HG03520 (cell line): ENCODE data around the gene ITSN1.
"Not testable (repeated sequence)": the region's sequence is repeated elsewhere in the genome, so short reads cannot be mapped to it uniquely, and the experiment has no call there.

Experiments
- ATAC-seq: cut with Tn5 transposase; IDR thresholded peaks from one replicate; pipeline ENCODE4 v1.9.1; 2021; ENCODE audit warnings: mild to moderate bottlenecking, moderate library complexity; ENCODE audit not compliant: unreplicated experiment

ITSN1 gene

DNA sequence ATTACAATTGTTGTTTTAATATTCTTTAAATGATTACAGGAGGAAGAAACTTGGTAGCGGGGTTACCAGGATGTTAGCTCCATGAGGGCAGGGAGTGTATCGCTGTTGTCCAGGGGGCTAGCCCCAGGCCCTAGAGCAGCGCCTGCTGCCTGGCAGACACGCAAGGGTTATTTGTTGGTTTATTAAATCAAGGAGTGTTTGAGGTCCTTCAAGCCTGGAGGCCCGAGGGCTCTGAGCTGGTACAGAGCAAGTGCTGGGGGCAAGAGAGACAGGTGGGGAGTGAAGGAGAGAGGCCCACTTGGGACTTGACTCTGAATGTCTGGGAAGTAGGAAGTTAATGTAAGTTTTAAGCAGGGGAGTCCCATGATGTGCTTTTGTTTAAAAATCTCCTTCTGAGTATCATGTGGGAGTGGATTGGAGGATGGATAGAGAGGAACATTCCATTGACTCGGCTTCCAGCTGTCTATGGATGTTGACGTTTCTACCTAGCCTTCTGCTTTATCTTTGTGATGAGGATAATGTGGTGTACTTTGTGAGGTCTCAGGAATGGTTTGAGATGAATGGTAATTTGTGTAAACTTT, 8.7 kb downstream of the ITSN1 start:
- no peak for ATAC-seq

DNA sequence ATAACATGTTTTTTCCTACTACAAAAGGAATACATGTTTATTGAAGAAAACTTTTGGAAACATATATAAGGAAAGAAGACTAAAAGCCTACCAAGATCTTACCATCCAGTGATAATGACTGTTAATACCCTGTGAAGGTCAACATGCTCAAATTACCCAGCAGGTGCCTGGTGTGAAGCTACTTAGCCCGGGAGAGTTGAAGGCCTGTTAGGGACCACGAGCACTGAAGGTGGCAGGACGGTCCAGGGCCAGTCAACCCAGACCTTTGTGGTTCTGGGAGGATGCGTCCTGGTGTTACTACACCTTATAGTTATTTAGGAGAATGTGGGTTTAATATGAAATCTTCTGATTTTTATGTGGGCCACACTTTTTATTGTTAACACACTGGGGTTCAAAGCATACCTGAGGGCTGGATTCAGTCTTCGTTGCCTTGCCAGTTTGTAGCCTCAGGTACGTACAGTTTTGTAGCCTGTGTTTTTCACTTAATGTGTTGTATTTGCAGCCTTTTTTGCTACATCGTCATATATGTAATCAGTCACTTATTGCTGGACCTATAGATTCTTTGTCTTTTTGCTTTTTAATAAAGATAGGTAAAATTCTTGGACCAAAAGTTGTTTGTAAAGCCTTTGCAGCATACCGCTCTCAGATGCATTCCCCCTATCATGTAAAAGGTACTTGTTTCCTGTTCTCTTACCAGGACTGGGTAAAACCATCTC, 9.8 kb downstream of the ITSN1 start:
- ATAC-seq: no peak

DNA sequence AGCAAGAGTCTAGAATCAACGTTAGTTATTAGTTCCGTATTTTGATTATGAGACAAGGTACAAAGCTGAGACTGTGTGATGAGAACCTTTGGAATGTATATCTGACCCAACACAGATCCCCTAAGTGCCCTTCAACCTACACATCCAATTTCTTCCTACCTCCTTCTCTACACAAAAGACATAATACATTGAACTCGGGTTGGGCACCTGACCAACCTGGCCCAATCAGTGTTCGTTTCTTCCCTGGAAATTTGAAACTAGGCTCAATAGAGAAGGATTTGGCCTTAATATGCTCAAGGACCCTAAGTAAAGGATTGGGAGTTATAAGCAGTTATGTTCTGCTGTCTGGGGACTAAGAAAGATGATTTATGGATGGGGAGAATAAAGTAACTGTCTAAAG, 12.1 kb downstream of the ITSN1 start:
- no peak for ATAC-seq

DNA sequence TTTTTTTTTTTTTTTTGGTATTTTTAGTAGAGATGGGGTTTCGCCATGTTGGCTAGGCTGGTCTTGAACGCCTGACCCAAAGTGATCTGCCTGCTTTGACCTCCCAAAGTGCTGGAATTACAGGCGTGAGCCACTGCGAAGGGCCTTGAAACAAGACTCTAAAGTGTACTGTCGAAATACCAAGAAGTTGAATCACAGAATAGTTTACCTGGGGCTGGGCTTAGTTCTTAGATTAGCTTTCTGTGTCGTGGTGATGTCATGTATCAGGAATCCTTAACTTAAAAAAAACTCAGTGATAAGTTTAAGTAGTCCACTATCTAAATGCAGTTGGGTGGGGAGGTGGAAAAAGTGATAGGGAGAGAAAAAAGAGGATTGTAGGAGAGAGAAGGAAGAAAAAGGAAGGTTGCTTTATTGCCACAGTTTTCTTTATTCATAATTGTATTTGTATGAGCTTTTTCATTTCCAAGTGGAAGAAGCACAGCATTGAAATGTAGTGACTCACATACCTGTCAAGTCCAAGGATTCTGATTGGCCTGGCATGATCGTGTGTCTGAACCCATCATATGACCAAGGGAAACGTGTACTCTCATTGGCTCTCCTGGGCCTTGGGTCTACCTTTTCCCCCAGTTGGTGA, 13.4 kb downstream of the ITSN1 start:
- no peak for ATAC-seq

DNA sequence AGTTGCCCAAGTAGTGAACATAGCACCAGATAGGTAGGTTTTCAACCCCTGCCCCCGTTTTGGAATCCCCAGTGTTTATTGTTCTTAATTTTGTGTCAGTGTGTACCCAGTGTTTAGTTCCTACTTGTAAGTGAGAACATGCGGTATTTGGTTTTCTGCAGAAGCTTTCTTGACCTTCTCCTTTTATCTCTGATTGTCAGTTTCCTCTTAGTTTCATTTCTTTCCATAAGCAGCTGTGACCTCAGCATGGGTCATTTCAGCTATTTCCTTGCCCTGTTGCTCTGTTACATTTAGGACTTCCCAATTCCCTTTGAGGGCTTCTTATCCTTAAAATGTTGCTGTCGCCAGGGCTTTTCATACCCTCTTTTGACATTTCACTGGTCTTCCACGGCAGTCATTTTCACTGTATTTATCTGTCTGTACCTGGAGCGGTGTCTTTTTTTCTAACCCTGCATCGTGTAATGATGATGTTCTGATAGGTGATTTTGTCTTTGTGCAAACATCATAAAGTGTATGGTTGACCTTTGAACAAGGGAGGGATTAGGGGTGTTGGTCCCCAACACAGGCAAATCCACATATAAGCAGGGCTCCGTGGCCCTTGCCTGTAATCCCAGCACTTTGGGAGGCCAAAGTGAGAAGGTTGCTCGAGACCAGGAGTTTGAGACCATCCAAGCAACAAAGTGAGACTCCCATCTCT, 15.0 kb downstream of the ITSN1 start:
- ATAC-seq: no peak

DNA sequence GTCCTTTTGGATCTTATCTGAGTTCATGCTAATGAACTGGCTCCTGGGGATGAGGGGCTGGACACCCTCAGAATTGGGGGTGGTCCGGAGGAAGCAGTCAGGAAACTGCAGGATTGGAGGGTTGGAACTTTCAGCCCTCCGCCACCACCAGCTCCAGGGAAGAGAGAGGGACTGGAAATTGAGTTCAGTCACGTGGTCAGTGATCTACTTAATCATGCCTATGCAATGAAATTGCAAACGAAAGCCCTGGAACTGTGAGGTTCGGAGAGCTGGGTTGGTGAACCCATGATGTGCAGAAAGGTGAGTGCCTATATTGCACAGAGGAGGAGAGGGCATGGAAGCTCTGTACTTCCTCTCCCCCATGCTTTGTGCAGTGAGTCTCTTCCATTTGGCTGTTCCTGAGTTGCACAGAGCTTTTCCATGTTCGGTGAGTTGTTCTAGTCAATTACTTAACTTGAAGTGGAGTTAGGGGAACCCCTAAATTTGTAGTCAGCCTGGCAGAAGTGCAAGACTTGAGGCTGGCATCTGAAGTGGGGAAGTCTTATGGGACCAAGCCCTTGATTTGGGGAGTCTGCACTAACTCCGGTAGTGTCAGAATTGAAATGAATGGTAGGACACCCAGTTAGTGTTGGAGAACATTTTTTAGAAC, 16.7 kb downstream of the ITSN1 start:
- ATAC-seq: no peak

DNA sequence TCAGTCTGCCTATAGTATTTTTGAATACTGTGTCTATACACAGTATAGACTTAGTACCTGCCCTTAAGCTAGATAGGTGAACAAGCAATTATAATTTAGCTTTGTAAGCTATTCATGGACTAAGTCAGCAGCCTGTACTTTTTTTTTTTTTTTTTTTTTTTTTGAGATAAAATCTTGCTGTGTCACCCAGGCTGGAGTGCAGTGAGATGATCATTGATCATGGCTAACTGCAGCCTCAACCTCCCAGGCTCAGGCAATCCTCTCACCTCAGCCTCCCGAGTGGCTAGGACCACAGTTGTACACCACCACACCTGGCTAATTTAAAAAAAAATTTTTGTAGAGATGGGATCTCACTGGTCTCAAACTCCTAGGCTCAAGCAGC, 17.3 kb downstream of the ITSN1 start:
- no peak for ATAC-seq

DNA sequence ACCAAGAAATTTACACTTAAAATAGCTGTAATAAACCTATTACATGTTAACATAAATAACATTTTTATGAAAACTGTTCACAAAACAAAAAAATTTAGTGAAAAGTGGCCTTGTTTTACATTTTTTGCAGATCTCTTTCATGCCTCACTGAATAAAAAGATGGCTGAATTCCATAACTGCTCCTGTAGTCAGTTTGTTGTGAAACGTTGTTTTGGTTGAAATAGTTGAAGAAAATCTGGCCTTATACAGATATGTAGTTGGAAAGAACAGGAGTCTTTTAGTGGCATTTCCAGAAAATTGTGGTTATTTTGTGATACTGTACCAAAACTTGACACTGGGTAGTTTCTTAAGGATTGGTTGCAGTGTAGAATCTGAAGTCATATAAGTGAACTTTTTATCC, 18.1 kb downstream of the ITSN1 start:
- ATAC-seq: no peak

DNA sequence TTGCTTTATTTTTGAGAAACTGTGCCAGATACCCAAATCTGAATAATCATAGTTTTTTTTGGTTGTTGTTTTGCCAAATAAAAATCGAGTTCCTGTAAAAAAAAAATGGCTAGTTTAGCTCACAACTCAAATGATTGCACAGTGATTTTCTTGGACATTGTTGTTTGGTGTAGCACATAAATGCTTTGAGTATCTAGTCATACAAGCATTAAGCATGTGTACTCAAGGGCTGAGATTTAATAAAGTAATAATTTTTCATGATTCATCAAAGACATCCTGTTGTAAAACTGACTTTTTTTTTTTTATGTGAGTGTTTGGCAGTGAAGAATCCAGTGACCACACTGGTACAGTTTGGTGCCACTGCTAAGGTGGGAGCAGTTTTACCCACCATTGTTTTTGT, 18.8 kb downstream of the ITSN1 start:
- ATAC-seq: no peak

DNA sequence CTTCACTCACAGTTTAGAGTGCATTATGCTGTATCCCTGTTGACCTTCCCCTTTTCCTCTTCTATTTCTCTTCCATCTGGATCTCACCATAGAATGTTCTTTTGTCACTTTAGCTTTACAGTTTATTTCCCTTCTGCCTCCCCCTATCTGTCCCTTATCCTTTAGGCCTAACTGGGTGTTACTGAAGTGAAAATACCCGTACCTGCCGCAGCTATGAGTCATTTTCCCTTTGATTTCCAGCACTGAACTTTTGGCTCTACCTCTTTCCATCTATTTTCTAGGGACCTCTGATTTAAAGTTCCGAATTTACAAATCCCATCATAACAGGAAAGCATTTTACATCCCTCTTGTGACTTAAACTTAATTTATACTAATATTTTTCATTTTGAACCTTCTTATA, 19.7 kb downstream of the ITSN1 start:
- ATAC-seq: no peak

DNA sequence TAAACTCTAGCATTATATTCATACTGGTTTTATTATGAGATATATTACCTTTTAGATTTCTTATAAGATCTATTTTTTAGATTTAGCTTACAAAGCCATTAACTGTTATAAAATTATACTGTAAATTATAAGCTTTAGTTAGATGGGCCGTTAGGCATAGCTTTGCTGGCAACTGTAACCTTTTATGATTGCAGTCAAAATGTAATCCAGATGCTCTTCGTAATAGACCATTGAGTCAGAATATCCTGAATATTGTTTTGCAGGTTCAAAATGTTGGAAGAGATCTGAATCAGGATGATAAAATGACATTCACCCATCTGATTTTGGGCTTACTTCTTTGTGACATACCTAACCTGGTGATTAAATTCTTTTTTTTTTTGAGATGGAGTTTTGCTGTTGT, 20.9 kb downstream of the ITSN1 start:
- ATAC-seq: no peak

DNA sequence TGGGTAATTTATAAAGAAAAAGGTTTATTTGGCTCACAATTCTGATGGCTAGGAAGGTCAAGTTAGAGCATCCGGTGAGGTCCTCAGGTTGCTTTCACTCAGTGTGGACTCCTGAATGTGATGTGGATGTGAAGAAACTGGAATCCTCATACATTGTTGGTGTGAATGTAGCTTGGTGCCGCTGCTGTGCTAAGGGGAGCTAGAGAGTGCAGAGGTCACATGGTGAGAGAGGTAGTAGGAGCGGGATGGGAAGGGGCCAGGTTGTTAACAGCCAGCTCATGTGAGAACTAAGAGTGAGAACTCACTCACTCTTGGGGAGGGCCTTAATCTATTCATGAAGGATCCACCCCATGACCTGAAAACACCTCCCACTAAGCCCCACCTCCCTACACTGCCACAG, 21.8 kb downstream of the ITSN1 start:
- ATAC-seq: no peak

DNA sequence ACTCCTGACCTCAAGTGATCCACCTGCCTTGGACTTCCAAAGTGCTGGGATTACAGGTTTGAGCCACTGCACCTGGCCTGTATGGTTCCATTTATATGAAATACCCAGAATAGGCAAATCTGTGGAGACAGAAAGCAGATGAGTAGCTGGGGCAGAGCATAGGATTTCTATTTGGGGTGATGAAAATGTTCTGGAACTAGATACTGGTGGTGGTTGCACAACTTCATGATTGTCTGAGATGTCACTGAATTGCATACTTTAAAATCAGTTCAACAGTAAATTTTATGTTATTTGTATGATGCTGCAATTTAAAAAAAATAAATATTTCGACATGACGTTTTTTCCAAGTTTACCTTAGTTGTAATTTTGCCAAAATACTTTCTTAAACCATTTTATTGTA, 23.9 kb downstream of the ITSN1 start:
- ATAC-seq: no peak

DNA sequence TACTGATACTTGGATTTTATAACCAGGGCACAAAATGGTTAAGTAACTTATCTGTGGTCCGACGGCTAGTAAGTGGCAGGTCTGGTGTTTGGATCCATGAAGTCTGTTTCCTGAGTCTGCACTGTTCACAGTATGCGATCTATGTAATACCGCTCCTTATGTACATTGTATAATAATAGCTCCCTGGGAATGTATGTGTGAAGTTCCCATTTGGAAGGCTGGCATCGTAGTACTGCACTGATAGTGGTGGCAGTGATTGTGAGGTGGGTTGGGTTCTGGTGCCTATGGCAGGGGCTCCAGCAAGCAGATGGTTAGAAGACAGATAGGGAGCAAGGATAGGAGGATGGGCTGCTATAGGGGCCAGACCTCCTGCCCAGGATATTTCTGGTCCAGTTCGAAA, 25.3 kb downstream of the ITSN1 start:
- no peak for ATAC-seq

DNA sequence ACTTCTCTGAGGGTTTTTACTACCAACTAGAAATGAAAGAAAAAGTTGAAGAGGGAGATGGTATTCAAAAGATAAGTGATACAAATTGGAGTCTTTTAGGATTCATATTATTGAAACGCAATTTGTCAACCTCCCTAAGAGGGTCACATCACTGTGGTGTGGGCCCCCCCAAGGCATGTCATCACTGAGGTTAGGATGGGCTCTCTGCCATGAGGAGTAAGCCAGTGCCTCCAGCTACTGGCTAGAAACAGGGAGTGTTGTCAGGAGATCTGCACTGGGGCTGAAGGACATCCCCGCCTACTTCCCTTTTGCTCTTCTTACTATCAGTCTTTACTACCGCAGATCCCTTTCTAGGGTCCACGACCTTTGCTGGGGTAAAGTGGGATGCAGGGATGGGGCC, 25.9 kb downstream of the ITSN1 start:
- no peak for ATAC-seq

DNA sequence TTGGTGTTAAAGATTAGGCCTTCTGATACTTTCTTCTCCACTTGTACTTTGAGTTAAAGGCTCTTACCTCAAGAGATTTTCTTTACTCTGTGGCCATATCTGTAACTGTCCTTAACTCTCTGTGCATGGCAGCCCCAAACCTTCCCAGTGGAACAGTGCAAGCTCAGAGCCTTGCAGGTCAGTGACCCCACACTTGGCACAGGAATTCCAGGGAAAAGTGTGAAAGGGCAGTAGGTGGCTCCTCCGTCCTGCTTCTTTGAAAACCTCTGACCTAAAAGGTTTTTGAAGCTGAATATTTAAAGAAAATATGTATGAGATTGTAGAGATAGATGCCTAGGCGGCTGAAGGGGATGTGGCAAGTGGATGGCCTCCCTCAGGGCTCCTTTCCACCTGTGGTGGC, 26.3 kb downstream of the ITSN1 start:
- no peak for ATAC-seq

DNA sequence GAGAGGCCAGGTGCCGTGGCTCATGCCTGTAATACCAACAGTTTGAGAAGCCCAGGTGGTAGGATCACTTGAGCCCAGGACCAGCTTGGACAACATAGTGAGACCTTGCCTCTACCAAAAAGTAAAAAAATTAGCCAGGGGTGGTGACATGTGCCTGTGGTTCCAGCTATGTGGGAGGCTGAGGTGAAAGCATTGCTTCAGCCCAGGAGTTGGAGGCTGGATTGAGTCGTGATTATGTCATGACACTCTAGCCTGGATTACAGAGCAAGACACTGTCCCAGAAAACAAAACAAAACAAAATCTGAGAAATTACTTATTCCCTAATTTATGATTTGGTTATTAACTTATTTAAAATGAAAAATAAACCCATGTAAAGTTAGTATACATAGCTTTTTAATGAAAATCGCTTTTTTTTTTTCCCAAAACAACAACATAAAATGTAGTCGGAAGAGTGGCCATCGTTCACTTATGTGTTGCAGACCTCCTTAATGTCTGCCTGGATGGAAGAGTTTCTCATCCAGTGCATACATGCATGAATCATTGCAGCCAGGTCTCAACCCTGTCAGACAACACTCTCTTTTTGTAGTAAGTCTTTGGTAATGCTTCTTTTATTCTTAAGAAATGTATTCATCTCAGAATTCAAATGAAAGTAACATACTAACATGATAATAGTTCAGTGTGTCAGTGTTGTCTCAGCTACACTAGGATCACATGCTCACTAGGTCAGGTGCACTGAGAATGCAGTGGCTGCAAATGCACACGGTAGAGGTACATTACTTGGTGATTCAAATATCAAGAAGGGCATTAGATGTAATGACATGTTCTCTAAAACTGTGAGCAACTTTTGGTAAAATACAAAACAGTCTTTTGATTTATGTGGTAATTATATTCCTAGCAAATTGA, 28.0 kb downstream of the ITSN1 start:
- ATAC-seq: no peak

DNA sequence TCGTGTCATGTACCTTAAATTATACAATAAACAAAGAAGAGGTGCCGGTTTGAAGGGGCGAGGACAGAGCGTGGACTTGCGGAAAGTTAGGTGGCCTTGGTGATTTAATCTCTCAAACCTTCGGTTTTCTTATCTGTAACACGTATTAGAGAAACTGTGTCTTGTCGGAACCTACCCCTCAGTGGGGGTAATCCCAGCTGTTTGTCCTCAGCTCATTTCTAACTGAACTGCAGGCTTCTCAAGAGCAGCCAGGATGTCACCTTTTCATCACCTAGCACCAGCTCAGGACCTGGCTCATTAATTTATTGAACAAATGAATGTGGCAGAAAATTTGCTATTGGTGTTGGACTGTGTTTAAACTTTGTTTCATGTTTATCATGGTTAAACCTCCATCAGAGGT, 31.2 kb downstream of the ITSN1 start:
- no peak for ATAC-seq

DNA sequence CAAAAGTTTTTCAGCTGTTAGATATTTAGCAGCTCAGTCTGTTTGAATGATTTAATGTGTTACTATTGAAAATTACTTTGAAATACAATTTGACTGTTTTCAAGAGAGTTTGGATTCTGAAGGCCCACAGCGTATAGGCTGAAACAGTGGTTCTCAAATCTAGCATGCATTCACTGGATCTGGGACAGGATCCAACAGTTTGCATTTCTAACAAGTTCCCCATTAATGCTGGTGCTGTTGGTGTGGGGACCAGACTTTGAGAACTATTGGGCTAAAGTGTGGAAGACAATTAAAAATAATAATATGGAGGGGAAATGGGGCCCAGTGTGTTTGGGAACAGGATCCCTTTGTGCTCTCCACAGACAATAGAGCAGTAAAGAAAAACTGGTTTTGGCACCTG, 31.9 kb downstream of the ITSN1 start:
- ATAC-seq: no peak

DNA sequence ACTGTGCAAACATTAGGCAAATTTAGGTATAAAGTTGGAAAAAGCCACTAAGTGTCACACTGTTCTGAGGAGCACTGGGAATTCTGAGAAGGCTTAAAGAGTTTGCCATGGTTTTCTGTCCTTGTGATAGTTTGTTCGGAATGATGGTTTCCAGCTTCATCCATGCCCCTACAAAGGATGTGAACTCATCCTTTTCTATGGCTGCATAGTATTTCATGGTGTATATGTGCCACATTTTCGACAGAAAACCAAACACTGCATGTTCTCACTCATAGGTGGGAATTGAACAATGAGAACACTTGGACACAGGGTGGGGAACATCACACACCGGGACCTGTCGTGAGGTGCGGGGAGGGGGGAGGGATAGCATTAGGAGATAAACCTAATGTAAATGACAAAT, 34.4 kb downstream of the ITSN1 start:
- ATAC-seq: not testable (repeated sequence)

DNA sequence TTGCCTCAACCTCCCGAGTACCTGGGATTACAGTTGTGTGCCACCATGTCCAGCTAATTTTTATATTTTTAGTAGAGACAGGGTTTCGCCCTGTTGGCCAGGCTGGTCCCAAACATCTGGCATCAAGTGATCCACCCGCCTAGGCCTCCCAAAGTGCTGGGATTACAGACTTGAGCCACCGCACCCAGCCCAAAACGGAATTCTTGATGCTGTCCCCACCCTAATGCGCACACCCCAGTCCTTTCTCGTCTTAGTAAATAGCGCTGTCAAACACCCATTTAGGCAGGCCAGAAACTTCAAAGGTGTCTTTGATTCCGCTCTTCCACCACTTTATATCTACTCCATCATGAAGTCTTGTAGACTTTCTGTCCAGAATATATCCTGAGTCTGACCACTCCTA, 35.1 kb downstream of the ITSN1 start:
- ATAC-seq: no peak
